ENCODE data around the gene BCORL1.

- TF ChIP-seq CTCF (conservative IDR thresholded peaks at IDR 0.05; ENCODE audit: low read length): no peak
- TF ChIP-seq EZH2phosphoT487 (IDR thresholded peaks at IDR 0.05; ENCODE audit: borderline replicate concordance, low read depth, low read length): no peak
Observed at GRCh38 chrX:130030826-130031225, 48.4 kb downstream of the BCORL1 start.

All from OCI-LY7 (cell line).